ENCODE data around the gene TOX3. TPM values are rescaled to one million over a fixed set of nuclear protein-coding genes. Genes with fewer than 3 reads are reported as not detected.

The TOX3 gene
- total RNA-seq, 1 donor from 2014 or later = 5.3 TPM

- Mint-ChIP-seq H3K9me3 (no peaks in the 10 kb centered on the region), H3K27me3 (ENCODE audit: low read depth) (peaks cover 89% of the 10 kb centered on the region), H3K4me1 (peaks cover 23% of the 10 kb centered on the region), H3K36me3 (no peaks in the 10 kb centered on the region), H3K4me3 (peak overlapping the region; percentile 84), H3K27ac (no peak overlapping the region)
- TF ChIP-seq, protein P1, sequence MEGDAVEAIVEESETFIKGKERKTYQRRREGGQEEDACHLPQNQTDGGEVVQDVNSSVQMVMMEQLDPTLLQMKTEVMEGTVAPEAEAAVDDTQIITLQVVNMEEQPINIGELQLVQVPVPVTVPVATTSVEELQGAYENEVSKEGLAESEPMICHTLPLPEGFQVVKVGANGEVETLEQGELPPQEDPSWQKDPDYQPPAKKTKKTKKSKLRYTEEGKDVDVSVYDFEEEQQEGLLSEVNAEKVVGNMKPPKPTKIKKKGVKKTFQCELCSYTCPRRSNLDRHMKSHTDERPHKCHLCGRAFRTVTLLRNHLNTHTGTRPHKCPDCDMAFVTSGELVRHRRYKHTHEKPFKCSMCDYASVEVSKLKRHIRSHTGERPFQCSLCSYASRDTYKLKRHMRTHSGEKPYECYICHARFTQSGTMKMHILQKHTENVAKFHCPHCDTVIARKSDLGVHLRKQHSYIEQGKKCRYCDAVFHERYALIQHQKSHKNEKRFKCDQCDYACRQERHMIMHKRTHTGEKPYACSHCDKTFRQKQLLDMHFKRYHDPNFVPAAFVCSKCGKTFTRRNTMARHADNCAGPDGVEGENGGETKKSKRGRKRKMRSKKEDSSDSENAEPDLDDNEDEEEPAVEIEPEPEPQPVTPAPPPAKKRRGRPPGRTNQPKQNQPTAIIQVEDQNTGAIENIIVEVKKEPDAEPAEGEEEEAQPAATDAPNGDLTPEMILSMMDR (IDR thresholded peaks at IDR 0.05; ENCODE audit: unreplicated experiment) = no peak
- DNase-seq (ENCODE audit: low spot score in 2 of 2, unreplicated experiment in 2 of 2) = no peak
Observed at GRCh38 chr16:52547834-52548215, 882 bp upstream of the TOX3 start.

DNA sequence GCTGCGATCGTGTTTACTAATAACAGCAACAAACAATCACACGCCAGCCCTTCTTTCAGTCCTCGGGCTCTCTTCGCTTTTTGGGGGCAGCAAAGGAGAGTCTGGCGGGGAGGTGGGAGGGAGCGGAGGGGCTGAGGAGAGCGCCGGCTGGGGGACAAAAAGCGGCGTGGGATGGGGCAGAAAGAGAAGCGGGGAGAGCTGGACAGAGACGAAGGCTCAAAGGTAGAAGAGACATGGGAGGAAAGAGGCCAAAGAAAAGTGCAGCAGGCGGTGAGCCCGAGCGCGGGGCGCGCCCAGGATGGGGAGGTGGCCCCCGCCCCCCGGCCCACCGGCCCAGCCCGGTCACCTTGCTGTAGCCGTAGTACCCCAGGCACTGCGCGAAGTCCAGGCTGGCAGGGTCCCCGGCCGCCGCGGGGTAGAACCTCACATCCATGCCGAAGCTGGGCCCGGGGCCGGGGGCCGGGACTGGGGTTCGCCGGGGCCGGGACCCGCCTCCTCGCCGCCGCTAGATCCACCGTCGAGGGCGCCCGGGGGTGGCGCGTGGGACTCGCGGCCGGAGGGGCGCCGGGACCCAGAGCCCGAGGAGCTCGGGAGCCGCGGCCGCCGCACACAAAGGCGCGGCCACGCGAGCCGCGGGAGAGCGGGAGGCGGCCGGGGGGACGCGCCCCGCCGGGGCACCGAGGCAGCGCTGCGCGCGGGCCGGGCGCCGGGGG lies 496 bp downstream of the TOX3 start:
- Mint-ChIP-seq H3K4me1 (peaks cover 15% of the 10 kb centered on the region), H3K27me3 (ENCODE audit: low read depth) (peaks cover 90% of the 10 kb centered on the region), H3K27ac (no peak overlapping the region), H3K4me3 (peak overlapping the region; percentile 65), H3K9me3 (no peaks in the 10 kb centered on the region), H3K36me3 (no peaks in the 10 kb centered on the region)
- peak in 1 of 2 experiments; percentile 42 for DNase-seq (ENCODE audit: low spot score in 2 of 2, unreplicated experiment in 2 of 2)
- TF ChIP-seq, protein P1 (IDR thresholded peaks at IDR 0.05; ENCODE audit: unreplicated experiment) = no peak

DNA sequence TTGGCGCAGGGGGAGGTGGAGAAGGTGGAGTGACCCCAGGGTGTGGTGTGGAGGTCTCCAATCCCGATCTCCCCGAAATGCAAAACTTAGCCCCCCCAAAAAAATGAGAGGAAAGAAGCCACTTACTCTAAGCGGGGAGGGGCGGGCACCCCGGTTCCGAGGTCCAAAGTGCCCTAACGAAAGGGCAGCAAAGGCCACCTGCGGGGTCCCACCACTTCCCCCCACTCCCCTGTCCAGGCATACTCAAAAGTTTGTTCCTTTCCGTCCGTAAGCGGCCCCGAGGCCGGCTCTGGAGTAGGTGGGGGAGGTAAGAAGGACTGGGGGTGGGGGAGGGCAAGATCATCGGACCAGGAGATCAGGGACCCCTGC lies 1.1 kb downstream of the TOX3 start:
- Mint-ChIP-seq H3K36me3 (no peaks in the 10 kb centered on the region), H3K4me3 (peak overlapping the region; percentile 65), H3K27me3 (ENCODE audit: low read depth) (peaks cover 89% of the 10 kb centered on the region), H3K27ac (no peak overlapping the region), H3K9me3 (no peaks in the 10 kb centered on the region), H3K4me1 (peaks cover 15% of the 10 kb centered on the region)
- TF ChIP-seq, protein P1 (IDR thresholded peaks at IDR 0.05; ENCODE audit: unreplicated experiment) = no peak
- DNase-seq (ENCODE audit: low spot score in 2 of 2, unreplicated experiment in 2 of 2) = no peak

- peak overlapping the region; percentile 65 for H3K4me3 Mint-ChIP-seq
- H3K36me3 Mint-ChIP-seq = no peaks in the 10 kb centered on the region
- H3K4me1 Mint-ChIP-seq = peaks cover 15% of the 10 kb centered on the region
- H3K27ac Mint-ChIP-seq = no peak overlapping the region
- TF ChIP-seq, protein P1 (IDR thresholded peaks at IDR 0.05; ENCODE audit: unreplicated experiment) = no peak
- no peak for DNase-seq (ENCODE audit: low spot score in 2 of 2, unreplicated experiment in 2 of 2)
- no peaks in the 10 kb centered on the region for H3K9me3 Mint-ChIP-seq
- H3K27me3 Mint-ChIP-seq (ENCODE audit: low read depth) = peaks cover 89% of the 10 kb centered on the region
Observed at GRCh38 chr16:52545222-52545897, 1.6 kb downstream of the TOX3 start.

- no peak for DNase-seq (ENCODE audit: low spot score in 2 of 2, unreplicated experiment in 2 of 2)
- Mint-ChIP-seq H3K9me3 (no peaks in the 10 kb centered on the region), H3K27me3 (ENCODE audit: low read depth) (peaks cover 86% of the 10 kb centered on the region), H3K36me3 (no peaks in the 10 kb centered on the region), H3K4me3 (no peak overlapping the region), H3K4me1 (peaks cover 15% of the 10 kb centered on the region), H3K27ac (no peak overlapping the region)
- TF ChIP-seq, protein P1 (IDR thresholded peaks at IDR 0.05; ENCODE audit: unreplicated experiment) = no peak
Observed at GRCh38 chr16:52544703-52545102, 2.2 kb downstream of the TOX3 start.
